Hepatocyte (in vitro differentiated cells): ENCODE measurements around the gene STEAP4.

ENCODE experiments used
- EZH2phosphoT487 ChIP-seq: fragments of 200-600 bp; sonication (generic); IDR thresholded peaks from one replicate; pipeline ENCODE4 v1.6.1; 2018; ENCODE audit warnings: antibody characterized with exemption, mild to moderate bottlenecking, low read depth, moderate library complexity; ENCODE audit not compliant: unreplicated experiment, severe bottlenecking
- TF ChIP-seq, protein P1 (sequence below): fragments of 200-600 bp; sonication (generic); IDR thresholded peaks from 2 replicates; pipeline ENCODE4 v1.5.1; 2016; ENCODE audit warnings: antibody characterized with exemption, mild to moderate bottlenecking; ENCODE audit not compliant: poor library complexity

DNA sequence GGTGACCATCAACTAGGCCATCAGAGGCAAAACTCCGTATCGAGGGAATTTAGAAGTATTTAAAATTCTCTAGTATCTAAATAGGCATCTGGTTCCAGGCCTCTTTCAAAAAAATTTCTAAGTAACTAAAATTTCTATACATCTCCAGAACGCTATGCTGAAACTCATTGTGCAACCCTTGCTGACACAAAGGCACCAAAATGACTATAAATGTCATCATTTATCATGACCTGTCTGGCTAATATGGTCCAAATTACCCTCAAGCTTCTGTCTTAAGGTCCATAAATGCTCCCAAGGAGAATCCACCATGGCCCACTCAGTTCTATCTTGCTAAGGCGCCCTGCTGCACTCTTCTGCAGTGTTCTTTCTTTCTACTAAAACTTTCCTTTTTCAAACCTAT is 16.2 kb downstream of the STEAP4 start:
- TF ChIP-seq, protein P1, sequence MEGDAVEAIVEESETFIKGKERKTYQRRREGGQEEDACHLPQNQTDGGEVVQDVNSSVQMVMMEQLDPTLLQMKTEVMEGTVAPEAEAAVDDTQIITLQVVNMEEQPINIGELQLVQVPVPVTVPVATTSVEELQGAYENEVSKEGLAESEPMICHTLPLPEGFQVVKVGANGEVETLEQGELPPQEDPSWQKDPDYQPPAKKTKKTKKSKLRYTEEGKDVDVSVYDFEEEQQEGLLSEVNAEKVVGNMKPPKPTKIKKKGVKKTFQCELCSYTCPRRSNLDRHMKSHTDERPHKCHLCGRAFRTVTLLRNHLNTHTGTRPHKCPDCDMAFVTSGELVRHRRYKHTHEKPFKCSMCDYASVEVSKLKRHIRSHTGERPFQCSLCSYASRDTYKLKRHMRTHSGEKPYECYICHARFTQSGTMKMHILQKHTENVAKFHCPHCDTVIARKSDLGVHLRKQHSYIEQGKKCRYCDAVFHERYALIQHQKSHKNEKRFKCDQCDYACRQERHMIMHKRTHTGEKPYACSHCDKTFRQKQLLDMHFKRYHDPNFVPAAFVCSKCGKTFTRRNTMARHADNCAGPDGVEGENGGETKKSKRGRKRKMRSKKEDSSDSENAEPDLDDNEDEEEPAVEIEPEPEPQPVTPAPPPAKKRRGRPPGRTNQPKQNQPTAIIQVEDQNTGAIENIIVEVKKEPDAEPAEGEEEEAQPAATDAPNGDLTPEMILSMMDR = no peak
- TF ChIP-seq EZH2phosphoT487 = no peak
